HG02943 (cell line): ENCODE data around the gene CD1D.
"Not testable (repeated sequence)": the region's sequence is repeated elsewhere in the genome, so short reads cannot be mapped to it uniquely, and the experiment has no call there.

Experiments used
- ATAC-seq: cut with Tn5 transposase; IDR thresholded peaks from one replicate; pipeline ENCODE4 v1.9.1; 2021; ENCODE audit warnings: mild to moderate bottlenecking, low read depth, moderate library complexity; ENCODE audit not compliant: unreplicated experiment

CD1D gene

GRCh38 chr1:158175915-158176314 lies 4.8 kb upstream of the CD1D start:
- ATAC-seq, result not testable (repeated sequence)

GRCh38 chr1:158176399-158176798 lies 4.3 kb upstream of the CD1D start:
- no peak for ATAC-seq

DNA sequence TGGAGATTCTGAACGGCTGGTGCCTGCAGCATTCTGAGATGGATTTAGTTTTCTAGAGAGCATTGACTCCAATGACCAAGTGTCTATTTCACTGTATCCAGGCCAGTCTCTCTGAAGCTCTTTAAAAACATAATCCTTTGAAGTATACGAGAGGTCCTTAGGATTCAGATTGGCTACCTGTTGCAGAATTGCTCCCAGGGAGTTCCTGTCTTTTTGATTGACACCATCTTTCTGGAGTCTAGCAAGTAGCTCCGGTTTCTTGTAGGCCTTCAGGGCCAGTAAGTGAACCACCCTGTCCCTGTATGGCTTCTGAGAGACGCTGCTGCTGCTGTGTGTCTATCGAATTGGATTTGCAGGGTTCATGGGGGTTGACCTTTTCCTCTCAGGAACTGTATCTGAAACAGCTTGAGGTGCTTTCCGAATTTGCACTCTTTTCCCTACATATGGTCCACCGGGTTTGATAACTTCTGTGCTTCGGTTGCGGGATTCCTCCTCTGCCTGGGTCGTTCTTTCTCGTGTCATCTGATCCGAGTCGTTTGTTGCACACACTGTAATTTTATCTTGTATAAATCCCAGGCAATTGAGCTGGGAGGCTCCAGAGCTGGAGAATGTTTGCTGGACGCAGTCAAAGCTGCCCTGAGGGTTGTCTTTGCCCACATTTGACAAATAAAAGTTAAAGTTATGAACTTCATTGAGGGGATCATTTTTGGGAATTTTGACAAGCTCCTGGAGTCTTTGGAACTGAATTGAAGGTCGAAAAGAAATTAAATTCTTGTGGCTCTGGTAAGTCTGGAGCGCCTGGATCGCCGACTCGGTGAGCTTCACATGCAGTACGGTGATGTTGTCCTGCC lies 3.6 kb upstream of the CD1D start:
- not testable (repeated sequence) for ATAC-seq

GRCh38 chr1:158177700-158178450 lies 2.8 kb upstream of the CD1D start:
- no peak for ATAC-seq

DNA sequence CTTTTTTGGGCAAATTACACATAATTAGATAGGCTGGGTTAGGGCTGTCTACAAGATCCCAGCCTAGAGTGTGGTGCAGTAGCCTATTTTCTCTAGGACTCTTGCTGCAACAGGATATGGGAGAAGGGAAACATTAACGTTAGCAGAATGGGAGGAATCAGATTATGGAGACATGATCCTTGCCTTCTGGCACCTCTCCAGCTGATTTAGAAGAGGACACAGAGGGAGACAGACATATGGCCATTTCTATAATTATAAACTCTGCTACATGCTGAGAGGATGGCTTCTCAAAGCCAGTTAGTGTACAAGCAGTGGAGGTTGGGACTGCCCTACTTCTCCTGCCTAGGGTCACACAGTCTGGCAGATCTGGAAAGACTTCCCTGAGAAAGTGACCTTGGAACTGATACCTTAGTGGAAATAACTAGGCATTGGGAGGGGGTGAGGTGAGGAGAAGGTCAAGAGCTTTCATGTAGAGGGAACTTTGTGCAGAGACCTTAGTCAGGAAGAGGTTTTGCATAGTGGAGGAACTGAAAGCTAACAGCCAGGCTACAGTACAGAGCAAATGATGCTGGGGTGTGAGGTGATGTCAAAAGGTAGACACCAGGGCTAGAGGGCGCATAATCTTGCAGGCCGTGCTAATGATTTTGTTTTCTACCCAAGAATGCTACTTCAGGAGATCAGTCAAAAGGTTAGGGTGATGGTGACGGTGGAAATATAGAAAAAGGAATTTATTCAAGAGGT lies 1.2 kb upstream of the CD1D start:
- ATAC-seq, result peak; percentile 64

DNA sequence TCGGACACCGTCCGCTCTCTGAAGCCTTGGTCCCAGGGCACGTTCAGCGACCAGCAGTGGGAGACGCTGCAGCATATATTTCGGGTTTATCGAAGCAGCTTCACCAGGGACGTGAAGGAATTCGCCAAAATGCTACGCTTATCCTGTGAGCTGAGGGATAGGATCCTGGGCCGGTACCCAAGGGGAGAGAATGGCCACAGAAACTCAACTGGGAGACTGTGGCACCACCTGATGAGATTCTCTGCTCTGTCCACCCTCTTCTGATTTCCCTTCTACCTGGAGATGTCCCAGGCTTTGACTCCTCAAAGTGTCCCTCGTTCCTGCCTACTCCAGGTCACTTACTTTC lies 855 bp downstream of the CD1D start:
- ATAC-seq, result no peak

- no peak for ATAC-seq
Observed at GRCh38 chr1:158185770-158186169, 5.1 kb downstream of the CD1D start.

- ATAC-seq, result no peak
Observed at GRCh38 chr1:158186180-158186579, 5.5 kb downstream of the CD1D start.

DNA sequence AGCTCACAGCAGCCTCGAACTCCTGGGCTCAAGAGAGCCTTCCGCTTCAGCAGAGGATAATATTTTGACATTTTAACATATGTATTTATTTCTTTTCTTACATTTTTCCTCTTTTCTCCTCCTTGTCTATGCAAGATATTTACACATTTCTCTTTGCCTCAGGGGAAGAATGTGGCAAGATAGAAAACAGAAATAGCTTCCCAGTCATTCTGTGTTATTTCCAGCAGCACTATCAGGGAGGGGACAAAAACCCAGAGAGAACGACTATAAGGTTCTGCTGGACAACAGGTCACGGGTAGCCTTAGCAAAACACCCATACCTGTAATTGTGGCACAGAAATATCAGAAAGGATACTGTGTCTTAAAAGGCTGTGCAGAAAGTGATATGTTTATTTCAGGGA lies 7.9 kb downstream of the CD1D start:
- ATAC-seq, result no peak

GRCh38 chr1:158189624-158190023 lies 8.9 kb downstream of the CD1D start:
- ATAC-seq, result no peak

GRCh38 chr1:158191299-158191698 lies 10.6 kb downstream of the CD1D start:
- no peak for ATAC-seq

GRCh38 chr1:158196461-158196860 lies 15.8 kb downstream of the CD1D start:
- ATAC-seq, result no peak

- ATAC-seq, result no peak
Observed at GRCh38 chr1:158199849-158200248, 19.2 kb downstream of the CD1D start.

GRCh38 chr1:158200527-158200926 lies 19.8 kb downstream of the CD1D start:
- no peak for ATAC-seq

DNA sequence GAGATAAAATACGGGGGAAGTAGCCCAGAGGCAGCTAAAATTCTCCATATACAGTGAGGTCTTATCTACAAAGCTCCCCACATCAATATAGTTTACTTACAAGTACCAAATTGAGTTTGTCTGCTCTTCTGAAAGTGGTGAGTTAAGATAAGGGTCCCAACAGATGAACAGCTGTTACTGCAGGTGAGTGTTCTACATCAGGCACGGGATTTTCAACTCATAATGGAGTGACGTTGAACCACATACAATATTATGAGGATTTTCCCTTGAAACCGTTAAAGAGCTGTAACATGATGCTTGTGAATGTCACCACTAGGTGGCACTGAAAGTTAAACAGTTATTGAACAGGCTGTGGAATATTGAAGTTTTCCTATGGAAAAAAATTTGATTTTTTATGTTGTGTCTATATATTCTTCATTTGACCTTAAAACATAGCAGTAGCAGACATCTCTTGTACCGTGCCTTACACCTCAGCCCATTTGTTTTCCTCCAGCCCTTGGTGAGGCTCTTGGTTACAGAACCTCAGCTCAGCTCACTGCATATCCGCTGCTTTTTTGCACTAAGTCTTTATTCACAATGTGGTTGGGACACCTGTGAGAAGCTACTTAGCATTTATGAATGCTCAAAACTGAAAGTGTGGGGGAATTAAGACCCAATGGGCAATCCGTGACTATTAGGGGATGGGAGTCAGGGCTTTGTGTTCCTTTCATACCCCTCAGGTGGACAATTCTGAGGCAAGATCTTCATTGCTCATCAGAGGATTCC lies 23.2 kb downstream of the CD1D start:
- peak; percentile 69 for ATAC-seq

GRCh38 chr1:158204458-158204827 lies 23.7 kb downstream of the CD1D start:
- ATAC-seq, result no peak

DNA sequence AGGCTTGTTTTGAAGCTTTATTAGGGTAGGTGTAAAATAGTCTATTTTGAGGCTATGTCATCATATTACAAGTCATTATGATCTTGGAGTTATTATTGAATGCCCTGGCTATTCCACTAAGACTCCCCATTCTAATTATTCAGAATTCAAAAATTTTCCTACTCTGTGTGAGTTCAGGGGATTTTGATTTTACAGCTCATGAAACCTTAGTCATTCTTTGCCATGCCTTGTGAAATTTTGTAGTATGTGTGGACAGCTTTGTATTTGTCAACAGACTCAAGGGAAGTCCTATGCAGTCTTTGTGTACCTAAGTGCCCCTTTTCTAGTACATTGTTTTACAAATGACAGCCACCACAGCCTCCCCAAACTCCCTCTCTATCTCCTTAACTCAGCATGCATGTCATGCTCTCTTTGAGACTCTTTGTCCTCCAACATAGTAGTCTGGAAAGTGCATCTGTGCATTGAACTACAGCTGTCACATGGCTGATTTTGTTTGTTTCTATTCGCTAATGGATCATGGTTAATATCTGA lies 28.0 kb downstream of the CD1D start:
- ATAC-seq, result no peak

- ATAC-seq, result no peak
Observed at GRCh38 chr1:158212320-158212719, 31.6 kb downstream of the CD1D start.

DNA sequence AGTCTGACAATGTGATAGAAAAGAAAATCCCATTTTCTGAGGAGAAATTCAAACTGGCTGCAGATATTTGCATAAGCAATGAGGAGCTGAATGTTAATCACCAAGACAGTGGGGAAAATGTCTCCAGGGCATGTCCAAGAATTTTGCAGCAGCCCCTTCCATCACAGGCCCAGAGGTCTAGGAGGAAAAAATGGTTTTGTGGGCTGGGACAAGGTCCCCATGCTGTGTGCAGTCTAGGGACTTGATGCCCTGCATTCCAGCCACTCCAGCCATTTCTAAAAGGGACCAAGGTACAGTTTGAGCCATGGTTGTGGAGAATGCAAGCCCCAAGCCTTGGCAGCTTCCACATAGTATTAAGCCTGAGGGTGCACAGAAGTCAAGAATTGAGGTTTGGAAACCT lies 42.8 kb downstream of the CD1D start:
- not testable (repeated sequence) for ATAC-seq

DNA sequence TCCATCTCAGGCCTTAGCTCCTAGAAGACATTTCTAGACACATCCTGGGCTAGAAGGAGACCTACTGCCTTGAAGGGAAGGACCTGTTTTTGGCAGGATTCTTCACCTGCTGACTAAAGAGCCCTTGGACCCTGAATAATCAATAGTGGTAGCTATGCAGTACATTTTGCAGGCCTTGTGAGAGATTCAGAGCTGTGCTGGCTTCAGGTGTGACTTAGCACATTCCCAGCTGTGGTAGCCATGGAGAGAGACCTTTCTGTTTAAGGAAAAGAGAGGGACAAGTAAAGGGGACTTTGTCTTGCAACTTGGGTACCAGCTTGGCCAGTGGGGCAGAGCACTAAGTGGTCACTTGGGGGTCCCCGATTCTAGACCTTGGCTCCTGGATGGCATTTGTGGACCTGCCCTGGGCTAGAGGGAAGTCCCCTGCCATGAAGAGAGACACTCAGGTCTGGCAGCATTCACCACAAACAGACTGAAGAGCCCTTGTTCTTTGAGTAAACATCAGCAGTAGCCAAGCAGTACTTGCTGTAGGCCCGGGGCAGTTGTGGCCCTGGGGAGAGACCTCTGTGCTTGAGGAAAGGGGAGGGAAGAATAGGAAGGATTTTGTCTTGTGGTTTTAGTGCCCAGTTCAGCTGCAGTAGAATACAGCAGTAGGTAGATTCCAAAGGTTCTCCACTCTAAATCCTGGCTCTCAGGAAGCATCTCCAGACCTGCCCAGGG lies 47.4 kb downstream of the CD1D start:
- no peak for ATAC-seq
